ENCODE measurements around the gene IL17REL. TPM values are rescaled to one million over a fixed set of nuclear protein-coding genes. Genes with fewer than 3 reads are reported as not detected.

IL17REL gene
- total and polyA plus RNA-seq, 2 of the 13 experiments (the other 11 are each of a cell fraction or from before 2014, with no cell fraction given): not detected

GRCh38 chr22:50019316-50019715 lies 6.8 kb upstream of the IL17REL start:
- Histone ChIP-seq H3K36me3 (replicated peaks in 1 of 2; ENCODE audit: control insufficient read depth in 1 of 2, insufficient read depth in 2 of 2, low read length in 2 of 2) (no peaks in the 10 kb centered on the region), H3K4me3 (replicated peaks in 1 of 3; ENCODE audit: insufficient read depth in 1 of 3, low read depth in 2 of 3, low read length in 3 of 3) (no peak overlapping the region), H3K79me2 (ENCODE audit: insufficient read depth, low read length) (no peaks in the 10 kb centered on the region), H4K20me1 (ENCODE audit: insufficient read depth, low read length) (no peaks in the 10 kb centered on the region), H2AFZ (ENCODE audit: low read length) (no peak overlapping the region), H3K4me2 (ENCODE audit: low read depth, low read length) (no peak overlapping the region), H3K9me3 (ENCODE audit: low read length) (no peaks in the 10 kb centered on the region), H3K9ac (ENCODE audit: insufficient read depth, low read depth, low read length) (no peak overlapping the region), H3K27me3 (ENCODE audit: control insufficient read depth in 1 of 2, insufficient read depth in 2 of 2, low read length in 2 of 2) (peaks cover 8 to 39% of the 10 kb centered on the region in 2 experiments; a peak in 4 of 5 replicates), H3K27ac (ENCODE audit: extremely low read length, insufficient read depth, low read length) (no peak overlapping the region), H3K4me1 (ENCODE audit: insufficient read depth, low read length) (no peaks in the 10 kb centered on the region)
- no TSS peak for BruUV-seq (replicated peaks)
- ChIA-PET POLR2A (no interaction called here), CTCF (ENCODE audit: low intra/inter-chr PET ratio, low total read pairs) (no interaction called here)
- ATAC-seq (no peak), FAIRE-seq (no peak), DNase-seq (ENCODE audit: low spot score) (no peak)
- in situ Hi-C loops (cut with HindIII; ENCODE audit: extremely low pct_ligation_motif_present, low pct_unique_long_range_greater_than_20kb) (no loop called here), intact Hi-C loops (cut with micrococcal nuclease; ENCODE audit: unreplicated experiment) (no loop called here)
- TF ChIP-seq HHEX (CRISPR knock-in tag; IDR thresholded peaks at IDR 0.05): no peak
- no peak for TF ChIP-seq ZBTB38 (CRISPR knock-in tag; IDR thresholded peaks at IDR 0.05)
- no peak for TF ChIP-seq MBNL3 (CRISPR knock-in tag; conservative IDR thresholded peaks at IDR 0.05)
- no peak for TF ChIP-seq HIVEP1 (CRISPR knock-in tag; IDR thresholded peaks at IDR 0.05)
- TF ChIP-seq NCOR1 (IDR thresholded peaks at IDR 0.05; ENCODE audit: borderline replicate concordance, low read length): no peak
- no peak for TF ChIP-seq EED (CRISPR knock-in tag; IDR thresholded peaks at IDR 0.05)
- no peak for TF ChIP-seq ZSCAN21 (CRISPR knock-in tag; IDR thresholded peaks at IDR 0.05; ENCODE audit: borderline replicate concordance)
- TF ChIP-seq AHDC1 (CRISPR knock-in tag; IDR thresholded peaks at IDR 0.05; ENCODE audit: borderline replicate concordance): no peak
- no peak for TF ChIP-seq THAP11 (CRISPR knock-in tag; IDR thresholded peaks at IDR 0.05)
- no peak for TF ChIP-seq PHF5A (CRISPR knock-in tag; IDR thresholded peaks at IDR 0.05; ENCODE audit: low read depth, unreplicated experiment)
- no peak for TF ChIP-seq GATA4 (IDR thresholded peaks at IDR 0.05; ENCODE audit: borderline replicate concordance, low read depth)
- TF ChIP-seq SUZ12 (IDR thresholded peaks at IDR 0.05; ENCODE audit: low read depth, low read length): no peak
- TF ChIP-seq SCMH1 (CRISPR knock-in tag; IDR thresholded peaks at IDR 0.05; ENCODE audit: borderline replicate concordance): no peak
- WGBS (ENCODE audit: low lambda C conversion rate): 0% methylated on average over 1 of the region's 3 CpGs

All from HepG2 (cell line).